Left lung (tissue), 10 donors: ENCODE measurements around the gene DIP2C. TPM values are rescaled to one million over a fixed set of nuclear protein-coding genes. Genes with fewer than 3 reads are reported as not detected.

Experiments
- ATAC-seq: fragments of 200-7000 bp; cut with Tn5 transposase; one replicate; pipeline ENCODE4 v1.9.1; 2020; ENCODE audit warnings: moderate library complexity
- DNase-seq, 4 donors: peaks; one replicate each; pipeline ENCODE4 v3.0.0-alpha.2; 2013 to 2020
- H3K27ac ChIP-seq, 2 donors: fragments of 200-600 bp; sonication (generic) in 1 of 2; one replicate each; pipeline versions ENCODE4 v1.5.0 to v1.8.0; 2020 to 2021
- H3K27me3 ChIP-seq, 2 donors: fragments of 200-600 bp; sonication (generic) in 1 of 2; one replicate each; pipeline versions ENCODE4 v1.5.0 to v1.8.0; 2020 to 2021
- H3K36me3 ChIP-seq, 2 donors: fragments of 200-600 bp; sonication (generic) in 1 of 2; one replicate each; pipeline versions ENCODE4 v1.5.0 to v1.8.0; 2020 to 2021
- H3K4me1 ChIP-seq, 2 donors: fragments of 200-600 bp; one replicate each; pipeline ENCODE4 v1.8.0; 2021
- H3K4me3 ChIP-seq, 2 donors: fragments of 200-600 bp; sonication (generic) in 1 of 2; one replicate each; pipeline versions ENCODE4 v1.5.0 to v1.8.0; 2020 to 2021; ENCODE audit warnings: mild to moderate bottlenecking in 1 of 2
- H3K9me3 ChIP-seq, 2 donors: fragments of 200-600 bp; sonication (generic) in 1 of 2; one replicate each; pipeline versions ENCODE4 v1.5.0 to v1.8.0; 2020 to 2021
- intact Hi-C, 2 donors: fragments of 100-400 bp; cut with DNase I; formaldehyde crosslinking; loops; one replicate each; pipeline versions ENCODE4 v1.11.2 to v1.14.2; 2022
- polyA plus RNA-seq, 6 donors: library from polyadenylated mRNA; unstranded; fragments of 120-200 nt; gene quantifications; one replicate each; pipeline ENCODE4 v1.2.1, GENCODE V29; 2013; ENCODE audit not compliant: insufficient read length in 6 of 6
- total RNA-seq, 2 donors: library from RNA; stranded (reverse); fragmentation: NEBNext Ultra II Directional; extraction: Animal tissue kit (Norgen Biotek cat#: 25700); gene quantifications; one replicate each; pipeline ENCODE4 v1.2.1, GENCODE V29; 2021
- TF ChIP-seq, protein P1 (sequence below), 2 donors: fragments of 200-600 bp; sonication (generic) in 1 of 2; IDR thresholded peaks; one replicate each; pipeline versions ENCODE4 v1.5.0 to v1.8.0; 2021; ENCODE audit warnings: antibody characterized with exemption in 2 of 2
- donor health status: DM: no; HTN: yes; CAD: no.
- donor health status: DM: no; HTN: no; CAD: no.

The DIP2C gene
- total and polyA plus RNA-seq, 8 donors: 10.5 to 22.5 (median 19.5) TPM

DNA sequence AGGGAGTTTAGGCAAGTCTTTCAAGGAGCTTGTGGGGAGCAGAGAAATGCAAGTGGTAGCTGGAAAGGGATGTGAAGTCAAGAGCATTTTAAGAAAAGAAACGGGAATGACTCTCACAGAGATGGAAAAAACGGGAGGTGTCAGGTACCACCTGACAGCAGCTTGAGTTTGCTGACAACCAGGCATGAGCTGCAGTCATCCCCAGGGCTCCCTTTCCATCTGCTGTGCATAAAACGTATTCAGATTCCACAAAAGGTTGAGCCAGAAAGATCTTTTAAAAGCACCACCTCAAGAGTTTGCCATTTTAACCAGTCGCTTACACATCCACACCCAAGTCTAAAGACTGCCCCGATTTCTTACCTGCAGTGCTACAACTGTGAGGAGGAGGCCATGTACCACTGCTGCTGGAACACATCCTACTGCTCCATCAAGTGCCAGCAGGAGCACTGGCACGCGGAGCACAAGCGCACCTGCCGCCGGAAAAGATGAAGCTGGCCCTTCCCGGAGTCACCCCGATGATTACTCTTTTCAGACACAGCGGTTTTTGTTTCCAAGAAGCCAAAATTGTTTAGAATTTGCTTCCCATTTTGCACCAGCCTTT, 437.4 kb downstream of the DIP2C start:
- TF ChIP-seq, protein P1, sequence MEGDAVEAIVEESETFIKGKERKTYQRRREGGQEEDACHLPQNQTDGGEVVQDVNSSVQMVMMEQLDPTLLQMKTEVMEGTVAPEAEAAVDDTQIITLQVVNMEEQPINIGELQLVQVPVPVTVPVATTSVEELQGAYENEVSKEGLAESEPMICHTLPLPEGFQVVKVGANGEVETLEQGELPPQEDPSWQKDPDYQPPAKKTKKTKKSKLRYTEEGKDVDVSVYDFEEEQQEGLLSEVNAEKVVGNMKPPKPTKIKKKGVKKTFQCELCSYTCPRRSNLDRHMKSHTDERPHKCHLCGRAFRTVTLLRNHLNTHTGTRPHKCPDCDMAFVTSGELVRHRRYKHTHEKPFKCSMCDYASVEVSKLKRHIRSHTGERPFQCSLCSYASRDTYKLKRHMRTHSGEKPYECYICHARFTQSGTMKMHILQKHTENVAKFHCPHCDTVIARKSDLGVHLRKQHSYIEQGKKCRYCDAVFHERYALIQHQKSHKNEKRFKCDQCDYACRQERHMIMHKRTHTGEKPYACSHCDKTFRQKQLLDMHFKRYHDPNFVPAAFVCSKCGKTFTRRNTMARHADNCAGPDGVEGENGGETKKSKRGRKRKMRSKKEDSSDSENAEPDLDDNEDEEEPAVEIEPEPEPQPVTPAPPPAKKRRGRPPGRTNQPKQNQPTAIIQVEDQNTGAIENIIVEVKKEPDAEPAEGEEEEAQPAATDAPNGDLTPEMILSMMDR (IDR thresholded peaks at IDR 0.05): no peak
- no peaks in the 10 kb centered on the region for H3K9me3 ChIP-seq
- DNase-seq (no peak), ATAC-seq (no peak)
- H3K27ac ChIP-seq: no peak overlapping the region
- peaks cover 0 to 67% of the 10 kb centered on the region in 2 donors for H3K36me3 ChIP-seq
- intact Hi-C loops: no loop called here
- H3K4me1 ChIP-seq: no peaks in the 10 kb centered on the region
- no peak overlapping the region for H3K4me3 ChIP-seq
- no peaks in the 10 kb centered on the region for H3K27me3 ChIP-seq

DNA sequence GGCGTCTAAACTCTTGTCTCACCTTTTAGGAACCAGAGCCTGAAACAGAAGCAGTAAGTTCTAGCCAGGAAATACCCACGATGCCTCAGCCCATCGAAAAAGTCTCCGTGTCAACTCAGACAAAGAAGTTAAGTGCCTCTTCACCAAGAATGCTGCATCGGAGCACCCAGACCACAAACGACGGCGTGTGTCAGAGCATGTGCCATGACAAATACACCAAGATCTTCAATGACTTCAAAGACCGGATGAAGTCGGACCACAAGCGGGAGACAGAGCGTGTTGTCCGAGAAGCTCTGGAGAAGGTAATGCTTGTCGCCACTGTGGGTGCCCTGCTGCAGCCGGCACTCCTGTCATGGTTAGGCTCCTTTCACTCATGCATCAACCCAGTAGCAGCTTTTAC, 441.2 kb downstream of the DIP2C start:
- no peak overlapping the region for H3K27ac ChIP-seq
- TF ChIP-seq, protein P1 (IDR thresholded peaks at IDR 0.05): no peak
- ATAC-seq: no peak
- no peak overlapping the region for H3K4me3 ChIP-seq
- H3K36me3 ChIP-seq: peaks cover 0 to 75% of the 10 kb centered on the region in 2 donors
- H3K4me1 ChIP-seq: no peaks in the 10 kb centered on the region
- DNase-seq: no peak
- no peaks in the 10 kb centered on the region for H3K9me3 ChIP-seq
- H3K27me3 ChIP-seq: no peaks in the 10 kb centered on the region
- intact Hi-C loops: no loop called here

DNA sequence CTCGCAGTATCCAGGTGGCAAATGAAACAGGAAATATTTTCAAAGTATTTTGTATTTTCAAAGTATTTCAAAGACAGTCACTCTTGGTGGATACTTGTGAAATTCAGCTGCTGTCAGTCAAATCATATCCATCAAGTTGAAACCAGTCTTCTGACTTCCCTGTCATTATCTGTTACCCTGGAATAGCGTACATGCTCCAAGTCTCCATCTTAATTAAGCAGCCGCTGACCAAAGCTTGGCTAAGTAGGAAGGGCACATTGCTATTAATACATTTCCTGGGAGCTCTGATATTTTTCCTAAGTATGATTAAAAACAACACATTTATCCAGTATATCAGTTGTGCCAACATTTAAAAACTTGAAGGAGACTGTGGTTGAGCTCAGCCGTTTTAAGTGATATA, 442.0 kb downstream of the DIP2C start:
- intact Hi-C loops: no loop called here
- no peaks in the 10 kb centered on the region for H3K27me3 ChIP-seq
- H3K9me3 ChIP-seq: no peaks in the 10 kb centered on the region
- no peak overlapping the region for H3K27ac ChIP-seq
- TF ChIP-seq, protein P1 (IDR thresholded peaks at IDR 0.05): no peak
- DNase-seq (no peak), ATAC-seq (no peak)
- H3K36me3 ChIP-seq: peaks cover 0 to 73% of the 10 kb centered on the region in 2 donors
- no peaks in the 10 kb centered on the region for H3K4me1 ChIP-seq
- H3K4me3 ChIP-seq: no peak overlapping the region

DNA sequence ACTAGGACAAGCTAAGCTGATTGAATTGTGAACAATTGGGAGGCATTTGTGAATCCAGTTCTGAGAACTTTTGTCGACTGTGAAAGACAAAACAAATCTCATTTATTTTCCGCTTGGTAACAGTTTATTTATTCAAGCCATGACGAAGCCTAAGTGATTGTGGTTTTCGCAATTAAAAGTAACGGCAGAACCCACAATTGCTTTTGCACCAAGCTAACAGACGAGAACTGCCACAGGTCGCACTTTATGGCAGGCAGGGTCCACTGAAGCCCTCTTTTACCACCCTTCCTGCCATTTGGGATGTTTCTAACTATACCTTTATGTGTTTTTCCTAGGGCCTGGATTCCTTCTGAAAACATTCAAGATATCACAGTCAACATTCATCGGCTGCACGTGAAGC, 443.0 kb downstream of the DIP2C start:
- TF ChIP-seq, protein P1 (IDR thresholded peaks at IDR 0.05): no peak
- Histone ChIP-seq H3K27me3 (no peaks in the 10 kb centered on the region), H3K36me3 (peaks cover 0 to 71% of the 10 kb centered on the region in 2 donors), H3K4me1 (no peaks in the 10 kb centered on the region), H3K27ac (no peak overlapping the region), H3K9me3 (no peaks in the 10 kb centered on the region), H3K4me3 (no peak overlapping the region)
- intact Hi-C loops: no loop called here
- ATAC-seq (no peak), DNase-seq (no peak)

DNA sequence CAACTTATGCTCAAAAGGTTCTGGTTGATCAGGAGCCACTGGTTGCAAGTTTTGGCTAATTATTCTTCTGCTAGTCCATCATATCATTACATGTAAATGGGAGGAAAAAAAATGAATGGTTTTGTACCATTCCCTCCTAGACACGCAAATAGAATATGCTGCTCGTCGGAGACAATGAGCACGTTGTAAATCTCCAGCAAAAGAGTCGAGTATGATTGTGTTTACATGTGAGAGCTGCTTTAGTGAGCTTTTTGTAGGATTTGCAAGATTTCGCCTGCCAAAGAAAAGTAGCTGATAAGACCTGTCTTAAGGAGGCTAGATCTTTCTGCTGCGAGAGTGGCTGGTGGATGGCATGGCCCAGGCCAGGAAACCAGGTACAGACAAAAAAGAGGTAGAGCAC, 445.2 kb downstream of the DIP2C start:
- Histone ChIP-seq H3K4me1 (no peaks in the 10 kb centered on the region), H3K36me3 (peaks cover 0 to 68% of the 10 kb centered on the region in 2 donors), H3K27me3 (no peaks in the 10 kb centered on the region), H3K9me3 (no peaks in the 10 kb centered on the region), H3K4me3 (no peak overlapping the region), H3K27ac (no peak overlapping the region)
- intact Hi-C loops: no loop called here
- TF ChIP-seq, protein P1 (IDR thresholded peaks at IDR 0.05): no peak
- ATAC-seq (no peak), DNase-seq (no peak)
